K562 (cell line): ENCODE data around the gene ATCAY. TPM values are rescaled to one million over a fixed set of nuclear protein-coding genes. Genes with fewer than 3 reads are reported as not detected.

Experiments used
- ATAC-seq: fragments of 200-7000 bp; cut with Tn5 transposase; 3 replicates; pipeline ENCODE4 v1.9.1; 2020; ENCODE audit warnings: moderate library complexity
- BruUV-seq: library from RNA; stranded (reverse); fragments of 400-500 nt; replicated peaks from 2 replicates; lab custom pipeline; 2021; lab: Mats Ljungman, UMichigan
- CTCF ChIA-PET: fragments of 300-600 bp; formaldehyde crosslinking; extraction: SDS; loops from one replicate; lab custom pipeline; 2021; ENCODE audit warnings: low intra/inter-chr PET ratio; lab: Yijun Ruan, JAX
- POLR2A ChIA-PET: fragments of 300-600, 350-650 bp; sonication (Branson Sonifier 250); formaldehyde crosslinking; extraction: SDS; loops from one replicate; lab custom pipeline; 2021; ENCODE audit warnings: antibody characterized with exemption, inconsistent platforms; lab: Yijun Ruan, JAX
- DNase-seq, 4 experiments: peaks; one replicate each; pipeline versions ENCODE4 v3.0.0 to v3.0.0-alpha.2; 2011 to 2018; ENCODE audit warnings: low spot score in 3 of 4, mixed read lengths in 3 of 4; ENCODE audit errors: extremely low read depth in 1 of 4
- FAIRE-seq: peaks from 2 replicates; lab custom pipeline; 2011; peaks lifted over from hg19 to GRCh38; lab: Jason Lieb, UNC
- H2AFZ ChIP-seq: 2 replicates; pipeline ENCODE4 v1.6.0; 2011; ENCODE audit warnings: low read depth, low read length, control low read depth, inconsistent platforms
- H3K27ac ChIP-seq: fragments of 200-600 bp; 3 replicates; pipeline ENCODE4 v1.8.0; 2011; ENCODE audit warnings: low read depth, mild to moderate bottlenecking, control low read depth, inconsistent platforms, low read length, moderate library complexity, mixed read lengths; ENCODE audit errors: extremely low read depth
- H3K27me3 ChIP-seq, 2 experiments: fragments of 300-600 bp in 1 of 2; 2 replicates in 1 of 2; 3 replicates in 1 of 2; pipeline versions ENCODE4 v1.6.0 to v1.8.0; 2011; ENCODE audit warnings: inconsistent platforms in 2 of 2, low read length in 2 of 2, mild to moderate bottlenecking in 1 of 2, mixed read lengths in 1 of 2, moderate library complexity in 1 of 2; ENCODE audit not compliant: control insufficient read depth in 2 of 2, insufficient read depth in 2 of 2
- H3K36me3 ChIP-seq: fragments of 300-600 bp; 3 replicates; pipeline ENCODE4 v1.8.0; 2011; ENCODE audit warnings: mild to moderate bottlenecking, low read length, inconsistent platforms; ENCODE audit not compliant: control insufficient read depth, insufficient read depth
- H3K4me1 ChIP-seq, 2 experiments: fragments of 200-600 bp in 1 of 2; replicated peaks in 1 of 2; 2 replicates in 1 of 2; 3 replicates in 1 of 2; pipeline versions ENCODE4 v1.5.1 to v1.8.0; 2011; ENCODE audit warnings: inconsistent platforms in 2 of 2, low read length in 2 of 2, mild to moderate bottlenecking in 1 of 2, mixed read lengths in 1 of 2, moderate library complexity in 1 of 2; ENCODE audit not compliant: control insufficient read depth in 2 of 2, insufficient read depth in 2 of 2
- H3K4me2 ChIP-seq: 2 replicates; pipeline ENCODE4 v1.6.1; 2011; ENCODE audit warnings: low read length, control low read depth, inconsistent platforms, mixed read lengths; ENCODE audit not compliant: insufficient read depth
- H3K4me3 ChIP-seq: fragments of 200-600 bp; sonication (generic), shearing (Covaris generic); 2 replicates; pipeline ENCODE4 v1.5.1; 2016; ENCODE audit warnings: control low read depth, inconsistent platforms
- H3K79me2 ChIP-seq: fragments of 200-600 bp; 3 replicates; pipeline ENCODE4 v1.8.0; 2011; ENCODE audit warnings: low read length, inconsistent platforms; ENCODE audit not compliant: control insufficient read depth, insufficient read depth
- H3K9ac ChIP-seq, 2 experiments: 2 replicates each; pipeline versions ENCODE4 v1.6.0 to v1.6.1; 2011; ENCODE audit warnings: low read depth in 2 of 2, low read length in 2 of 2, control low read depth in 1 of 2, inconsistent platforms in 1 of 2, mild to moderate bottlenecking in 1 of 2, mixed read lengths in 1 of 2; ENCODE audit not compliant: insufficient read depth in 1 of 2
- H3K9me1 ChIP-seq: one replicate; pipeline ENCODE4 v1.6.0; 2011; ENCODE audit warnings: inconsistent platforms, mild to moderate bottlenecking, low read length, moderate library complexity; ENCODE audit not compliant: control insufficient read depth, insufficient read depth
- H3K9me3 ChIP-seq: replicated peaks from 2 replicates; pipeline ENCODE4 v1.5.1; 2011; ENCODE audit warnings: low read depth, low read length, inconsistent platforms; ENCODE audit not compliant: control insufficient read depth, insufficient read depth
- H4K20me1 ChIP-seq: replicated peaks from 2 replicates; pipeline ENCODE4 v1.6.1; 2011; ENCODE audit warnings: low read length, inconsistent platforms, mixed read lengths; ENCODE audit not compliant: control insufficient read depth, insufficient read depth
- CTBP1 ChIP-seq: fragments of 450-650 bp; IDR thresholded peaks from 2 replicates; pipeline ENCODE4 v1.6.1; 2016; ENCODE audit warnings: borderline replicate concordance
- GABPB1 ChIP-seq: sonication (generic); formaldehyde crosslinking; IDR thresholded peaks from 2 replicates; pipeline ENCODE4 v1.8.0; 2022; ENCODE audit warnings: mild to moderate bottlenecking, missing genetic modification reagents
- HDAC6 ChIP-seq: IDR thresholded peaks from 2 replicates; pipeline ENCODE4 v1.6.1; 2012; ENCODE audit warnings: low read depth, mild to moderate bottlenecking, control low read depth, inconsistent platforms, low read length, moderate library complexity
- MAFF ChIP-seq: IDR thresholded peaks from 2 replicates; pipeline ENCODE4 v1.6.1; 2012; ENCODE audit warnings: low read length, improper control_type of control experiment
- MAFG ChIP-seq: fragments of 450-650 bp; conservative IDR thresholded peaks from 2 replicates; pipeline ENCODE4 v1.6.1; 2016; ENCODE audit warnings: missing genetic modification characterization, missing compliant biosample characterization
- NFIC ChIP-seq: fragments of 450-650 bp; IDR thresholded peaks from 2 replicates; pipeline ENCODE4 v1.6.1; 2017; ENCODE audit warnings: mild to moderate bottlenecking, inconsistent platforms
- NFRKB ChIP-seq: fragments of 450-650 bp; IDR thresholded peaks from 2 replicates; pipeline ENCODE4 v1.6.1; 2016; ENCODE audit warnings: low read depth
- POLR2H ChIP-seq: IDR thresholded peaks from 2 replicates; pipeline ENCODE4 v1.6.1; 2016; ENCODE audit warnings: missing genetic modification characterization, low read depth, mild to moderate bottlenecking, control low read depth, missing compliant biosample characterization, moderate library complexity
- RAD21 ChIP-seq, 2 experiments: fragments of 250-450 bp in 1 of 2; fragments of 450-650 bp in 1 of 2; sonication (Bioruptor Pico) in 1 of 2; formaldehyde crosslinking in 1 of 2; IDR thresholded peaks in 1 of 2; conservative IDR thresholded peaks in 1 of 2; 2 replicates each; pipeline versions ENCODE4 v1.4.0 to v1.8.0; 2020 to 2022; ENCODE audit warnings: mild to moderate bottlenecking in 2 of 2, moderate library complexity in 1 of 2
- SMC3 ChIP-seq: conservative IDR thresholded peaks from 2 replicates; pipeline ENCODE4 v1.6.1; 2011; ENCODE audit warnings: low read depth, low read length, improper control_type of control experiment; ENCODE audit not compliant: insufficient read depth
- STAG1 ChIP-seq: sonication (generic); formaldehyde crosslinking; IDR thresholded peaks from 2 replicates; pipeline ENCODE4 v1.5.0; 2020; ENCODE audit warnings: missing genetic modification reagents, borderline replicate concordance
- TEAD4 ChIP-seq, 2 experiments: sonication (generic) in 1 of 2; formaldehyde crosslinking in 1 of 2; IDR thresholded peaks; 2 replicates each; pipeline versions ENCODE4 v1.6.1 to v1.8.0; 2012 to 2022; ENCODE audit warnings: borderline replicate concordance in 1 of 2, inconsistent platforms in 1 of 2, low read length in 1 of 2, mild to moderate bottlenecking in 1 of 2, missing genetic modification reagents in 1 of 2
- TRIM24 ChIP-seq, 2 experiments: fragments of 450-650 bp; IDR thresholded peaks; 2 replicates each; pipeline ENCODE4 v1.6.1; 2016
- ZBTB7A ChIP-seq: IDR thresholded peaks from 2 replicates; pipeline ENCODE4 v1.6.1; 2011; ENCODE audit warnings: low read depth, mild to moderate bottlenecking, low read length, moderate library complexity, borderline replicate concordance; ENCODE audit not compliant: control insufficient read depth
- ZNF175 ChIP-seq: fragments of 200-800 bp; sonication (Bioruptor generic); IDR thresholded peaks from 2 replicates; pipeline ENCODE4 v1.6.1; 2016; ENCODE audit warnings: low read depth, mild to moderate bottlenecking, missing genetic modification characterization, missing compliant biosample characterization
- ZNF316 ChIP-seq: fragments of 450-650 bp; IDR thresholded peaks from 2 replicates; pipeline ENCODE4 v1.6.1; 2016
- WGBS: fragments of 100-300 bp; shearing (Covaris generic); methylation state at CpG from one replicate; pipeline ENCODE4 v1.1.6; 2016; ENCODE audit warnings: low coverage, mixed read lengths; ENCODE audit not compliant: insufficient coverage; ENCODE audit errors: missing lambda C conversion rate; 5-methylcytosine and 5-hydroxymethylcytosine counted together
- in situ Hi-C: fragments of 300-500 bp; cut with MboI; formaldehyde crosslinking; loops from 4 replicates; pipeline ENCODE4 v1.15.0; 2018; ENCODE audit warnings: inconsistent platforms, mixed read lengths
- intact Hi-C: fragments of 100-400 bp; cut with micrococcal nuclease; formaldehyde crosslinking; loops from 2 replicates; pipeline ENCODE4 v1.14.2; 2022
- polyA plus RNA-seq, 8 experiments: library from polyadenylated mRNA; depleted of rRNA in 4 of 8; stranded (reverse) in 5 of 8; unstranded in 3 of 8; fragments of >200 nt; fragmentation: Nextera tagmentation in 2 of 8; fragmentation: Illumina TruSeq in 1 of 8; extraction: Ambion mirVana in 2 of 8; extraction: Trizol in 1 of 8; gene quantifications; 2 replicates each; pipeline versions ENCODE4 v1.2.1 to v1.2.3, GENCODE V29; 2011 to 2014; ENCODE audit warnings: inconsistent platforms in 1 of 8, missing spikeins in 1 of 8
- total RNA-seq, 7 experiments: library from RNA; depleted of rRNA in 6 of 7; stranded (reverse); fragments of >200 nt in 6 of 7; fragmentation: Illumina TruSeq in 2 of 7; extraction: Trizol in 2 of 7; gene quantifications; 2 replicates each; pipeline versions ENCODE4 v1.2.1 to v1.2.3, GENCODE V29; 2011 to 2021; ENCODE audit warnings: low replicate concordance in 1 of 7
- TF ChIP-seq, protein P1 (sequence below): fragments of 450-650 bp; IDR thresholded peaks from 2 replicates; pipeline ENCODE4 v1.6.1; 2017; ENCODE audit warnings: antibody characterized with exemption
- TF ChIP-seq, protein P2 (sequence below): fragments of 200-800 bp; sonication (Bioruptor generic); IDR thresholded peaks from 2 replicates; pipeline ENCODE4 v1.6.1; 2017; ENCODE audit warnings: missing genetic modification characterization, missing compliant biosample characterization

Gene ATCAY
- total and polyA plus RNA-seq, 9 of the 15 experiments (the other 6 are each of a cell fraction or from before 2014, with no cell fraction given), result not detected

DNA sequence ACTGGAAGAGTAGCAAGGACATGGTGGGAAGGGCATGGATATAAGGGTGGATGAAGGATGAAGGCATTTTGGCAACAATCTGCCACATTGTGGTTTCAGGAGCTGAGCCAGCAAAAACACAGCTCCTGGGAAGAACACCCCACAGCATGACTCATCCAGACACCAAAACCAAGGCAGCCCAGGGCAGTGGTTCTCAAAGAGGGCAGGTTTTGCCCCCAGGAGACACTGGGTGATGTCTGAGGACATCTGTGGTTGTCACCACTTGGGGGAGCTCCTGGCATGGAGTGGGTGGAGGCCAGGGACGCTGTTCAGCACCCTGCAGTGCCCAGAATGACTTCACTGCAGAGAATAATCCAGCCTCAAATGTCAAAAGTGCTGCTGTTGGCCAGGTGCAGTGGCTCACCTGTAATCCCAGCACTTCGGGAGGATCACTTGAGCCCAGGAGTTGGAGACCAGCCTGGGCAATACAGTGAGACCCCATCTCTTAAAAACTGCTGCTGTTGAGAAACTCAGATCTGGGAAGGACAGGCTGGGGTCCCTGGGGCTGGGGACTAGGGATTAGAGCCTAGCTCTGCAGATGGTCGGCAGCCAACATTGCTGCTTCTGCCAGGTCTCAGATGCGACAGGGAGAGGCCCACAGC is 27.8 kb upstream of the ATCAY start:
- H3K4me3 ChIP-seq, result no peak overlapping the region
- H4K20me1 ChIP-seq, result no peaks in the 10 kb centered on the region; the same call in 1 of the 2 replicates
- in situ Hi-C loops, result no loop called here
- no peaks in the 10 kb centered on the region for H3K9me1 ChIP-seq
- H3K9ac ChIP-seq, result no peak overlapping the region; a peak in 2 of 4 replicates
- no peaks in the 10 kb centered on the region for H3K9me3 ChIP-seq
- H3K27me3 ChIP-seq, result peaks cover 0 to 12% of the 10 kb centered on the region in 2 experiments; a peak in 1 of 5 replicates
- intact Hi-C loops, result loop anchor here (1.0 to 2.0 kb wide), 2 partner anchors 134 to 352 kb away; no protein-coding TSS in a partner anchor
- DNase-seq (peak in 3 of 4 experiments; percentile 39 to 79 (median 63)), ATAC-seq (peak; percentile 81), FAIRE-seq (peak; percentile 85)
- no TSS peak for BruUV-seq
- ChIA-PET POLR2A (interaction anchor here (0.6 to 1.4 kb wide), 5 partner anchors 12 to 350 kb away, joined by 3 to 5 read pairs (median 3); no protein-coding TSS in a partner anchor), CTCF (interaction anchor here (0.8 to 1.2 kb wide), 4 partner anchors 117 to 352 kb away, joined by 3 to 6 read pairs (median 4); no protein-coding TSS in a partner anchor)
- H3K4me2 ChIP-seq, result no peak overlapping the region
- no peak overlapping the region for H2AFZ ChIP-seq
- peaks cover 18 to 42% of the 10 kb centered on the region in 2 experiments; a peak in 4 of 5 replicates for H3K4me1 ChIP-seq
- no peaks in the 10 kb centered on the region for H3K36me3 ChIP-seq
- 3% methylated on average over 4 of the region's 4 CpGs for WGBS
- H3K79me2 ChIP-seq, result no peaks in the 10 kb centered on the region
- H3K27ac ChIP-seq, result no peak overlapping the region
- TF ChIP-seq NFRKB (no peak), ZNF175 (no peak), NFIC (peak; percentile 10; the same call in 1 of the 2 replicates), POLR2H (tag) (no peak), MAFF (peak; percentile 39; the same call in 1 of the 2 replicates), HDAC6 (no peak), STAG1 (CRISPR knock-in tag) (peak; percentile 73; the same call in 1 of the 2 replicates), SMC3 (peak; percentile 72; the same call in 1 of the 2 replicates), MAFG (tag) (peak; percentile 60), ZBTB7A (peak; percentile 27; the same call in 1 of the 2 replicates), GABPB1 (CRISPR knock-in tag) (no peak), ZNF316 (peak; percentile 85), TEAD4 (IDR thresholded peaks at IDR 0.05; ENCODE audit: low read length) (no peak), TEAD4 (CRISPR knock-in tag; IDR thresholded peaks at IDR 0.05; ENCODE audit: borderline replicate concordance) (0 out of 2 replicates have a peak, but pooled peaks have one; percentile 12), RAD21 (CRISPR knock-in tag; conservative IDR thresholded peaks at IDR 0.05 in 1 of 2, IDR thresholded peaks at IDR 0.05 in 1 of 2) (peak; percentile 76 to 89), TRIM24 (IDR thresholded peaks at IDR 0.05) (no peak), CTBP1 (peak; percentile 60; the same call in 1 of the 2 replicates)
- TF ChIP-seq, protein P1, sequence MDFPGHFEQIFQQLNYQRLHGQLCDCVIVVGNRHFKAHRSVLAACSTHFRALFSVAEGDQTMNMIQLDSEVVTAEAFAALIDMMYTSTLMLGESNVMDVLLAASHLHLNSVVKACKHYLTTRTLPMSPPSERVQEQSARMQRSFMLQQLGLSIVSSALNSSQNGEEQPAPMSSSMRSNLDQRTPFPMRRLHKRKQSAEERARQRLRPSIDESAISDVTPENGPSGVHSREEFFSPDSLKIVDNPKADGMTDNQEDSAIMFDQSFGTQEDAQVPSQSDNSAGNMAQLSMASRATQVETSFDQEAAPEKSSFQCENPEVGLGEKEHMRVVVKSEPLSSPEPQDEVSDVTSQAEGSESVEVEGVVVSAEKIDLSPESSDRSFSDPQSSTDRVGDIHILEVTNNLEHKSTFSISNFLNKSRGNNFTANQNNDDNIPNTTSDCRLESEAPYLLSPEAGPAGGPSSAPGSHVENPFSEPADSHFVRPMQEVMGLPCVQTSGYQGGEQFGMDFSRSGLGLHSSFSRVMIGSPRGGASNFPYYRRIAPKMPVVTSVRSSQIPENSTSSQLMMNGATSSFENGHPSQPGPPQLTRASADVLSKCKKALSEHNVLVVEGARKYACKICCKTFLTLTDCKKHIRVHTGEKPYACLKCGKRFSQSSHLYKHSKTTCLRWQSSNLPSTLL, result no peak
- TF ChIP-seq, protein P2, sequence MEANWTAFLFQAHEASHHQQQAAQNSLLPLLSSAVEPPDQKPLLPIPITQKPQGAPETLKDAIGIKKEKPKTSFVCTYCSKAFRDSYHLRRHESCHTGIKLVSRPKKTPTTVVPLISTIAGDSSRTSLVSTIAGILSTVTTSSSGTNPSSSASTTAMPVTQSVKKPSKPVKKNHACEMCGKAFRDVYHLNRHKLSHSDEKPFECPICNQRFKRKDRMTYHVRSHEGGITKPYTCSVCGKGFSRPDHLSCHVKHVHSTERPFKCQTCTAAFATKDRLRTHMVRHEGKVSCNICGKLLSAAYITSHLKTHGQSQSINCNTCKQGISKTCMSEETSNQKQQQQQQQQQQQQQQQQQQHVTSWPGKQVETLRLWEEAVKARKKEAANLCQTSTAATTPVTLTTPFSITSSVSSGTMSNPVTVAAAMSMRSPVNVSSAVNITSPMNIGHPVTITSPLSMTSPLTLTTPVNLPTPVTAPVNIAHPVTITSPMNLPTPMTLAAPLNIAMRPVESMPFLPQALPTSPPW (CRISPR knock-in tag), result 0 out of 2 replicates have a peak, but pooled peaks have one; percentile 13
